ENCODE measurements around the gene CD247.

CD247 gene

GRCh38 chr1:167404161-167404888, 114.0 kb downstream of the CD247 start:
- no peak overlapping the region for H3K4me3 ChIP-seq (ENCODE audit: low read depth, low read length)
- TF ChIP-seq, protein P1, sequence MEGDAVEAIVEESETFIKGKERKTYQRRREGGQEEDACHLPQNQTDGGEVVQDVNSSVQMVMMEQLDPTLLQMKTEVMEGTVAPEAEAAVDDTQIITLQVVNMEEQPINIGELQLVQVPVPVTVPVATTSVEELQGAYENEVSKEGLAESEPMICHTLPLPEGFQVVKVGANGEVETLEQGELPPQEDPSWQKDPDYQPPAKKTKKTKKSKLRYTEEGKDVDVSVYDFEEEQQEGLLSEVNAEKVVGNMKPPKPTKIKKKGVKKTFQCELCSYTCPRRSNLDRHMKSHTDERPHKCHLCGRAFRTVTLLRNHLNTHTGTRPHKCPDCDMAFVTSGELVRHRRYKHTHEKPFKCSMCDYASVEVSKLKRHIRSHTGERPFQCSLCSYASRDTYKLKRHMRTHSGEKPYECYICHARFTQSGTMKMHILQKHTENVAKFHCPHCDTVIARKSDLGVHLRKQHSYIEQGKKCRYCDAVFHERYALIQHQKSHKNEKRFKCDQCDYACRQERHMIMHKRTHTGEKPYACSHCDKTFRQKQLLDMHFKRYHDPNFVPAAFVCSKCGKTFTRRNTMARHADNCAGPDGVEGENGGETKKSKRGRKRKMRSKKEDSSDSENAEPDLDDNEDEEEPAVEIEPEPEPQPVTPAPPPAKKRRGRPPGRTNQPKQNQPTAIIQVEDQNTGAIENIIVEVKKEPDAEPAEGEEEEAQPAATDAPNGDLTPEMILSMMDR (IDR thresholded peaks at IDR 0.05; ENCODE audit: borderline replicate concordance, insufficient read depth, low read depth, low read length), result no peak

- H3K4me3 ChIP-seq (ENCODE audit: low read depth, low read length), result no peak overlapping the region
- TF ChIP-seq, protein P1 (IDR thresholded peaks at IDR 0.05; ENCODE audit: borderline replicate concordance, insufficient read depth, low read depth, low read length), result peak; percentile 45; the same call in 1 of the 2 replicates
Measured at GRCh38 chr1:167401260-167401873, 117.0 kb downstream of the CD247 start.

DNA sequence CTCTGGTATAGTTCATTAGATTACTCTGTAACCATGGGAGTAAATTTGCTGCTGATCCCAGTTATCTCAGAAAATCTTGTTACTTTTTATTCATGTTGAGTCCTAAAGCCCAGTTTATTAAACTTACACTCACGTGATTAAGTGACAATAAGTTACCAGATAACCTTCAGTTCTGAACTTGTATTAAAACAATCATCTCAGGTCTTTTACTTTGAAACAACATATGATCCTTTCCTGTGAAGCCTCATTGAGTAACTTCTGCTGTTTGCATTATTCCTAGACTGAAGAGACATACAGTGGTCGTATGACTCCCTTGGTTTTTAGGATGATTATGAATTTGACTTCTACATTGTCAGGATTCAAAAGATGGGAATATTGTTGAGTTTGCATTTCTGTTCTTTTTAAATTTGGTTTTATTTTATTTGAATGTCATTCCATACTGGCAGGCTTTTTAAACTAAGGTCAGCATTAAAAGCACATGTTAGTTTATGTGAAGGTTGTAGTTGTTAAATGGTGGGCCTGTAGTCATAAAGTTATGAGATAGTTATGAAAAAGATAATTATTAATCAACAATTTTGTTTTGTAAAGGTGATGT, 117.9 kb downstream of the CD247 start:
- TF ChIP-seq, protein P1 (IDR thresholded peaks at IDR 0.05; ENCODE audit: borderline replicate concordance, insufficient read depth, low read depth, low read length), result no peak
- no peak overlapping the region for H3K4me3 ChIP-seq (ENCODE audit: low read depth, low read length)

- TF ChIP-seq, protein P1 (IDR thresholded peaks at IDR 0.05; ENCODE audit: borderline replicate concordance, insufficient read depth, low read depth, low read length), result no peak
Measured at GRCh38 chr1:167392200-167392696, 126.1 kb downstream of the CD247 start.

GRCh38 chr1:167388976-167389375, 129.4 kb downstream of the CD247 start:
- TF ChIP-seq, protein P1 (IDR thresholded peaks at IDR 0.05; ENCODE audit: borderline replicate concordance, insufficient read depth, low read depth, low read length), result no peak

More at GRCh38 chr1:167392200-167392696, 126.1 kb downstream of the CD247 start:
- no peak overlapping the region for H3K4me3 ChIP-seq (ENCODE audit: low read depth, low read length)

GRCh38 chr1:167387251-167387910, 130.9 kb downstream of the CD247 start:
- H3K4me3 ChIP-seq (ENCODE audit: low read depth, low read length), result no peak overlapping the region
- TF ChIP-seq, protein P1 (IDR thresholded peaks at IDR 0.05; ENCODE audit: borderline replicate concordance, insufficient read depth, low read depth, low read length), result no peak

More at GRCh38 chr1:167388976-167389375, 129.4 kb downstream of the CD247 start:
- no peak overlapping the region for H3K4me3 ChIP-seq (ENCODE audit: low read depth, low read length)

Data from GM12875 (cell line).